Osteoblast (primary cell): ENCODE results near the gene EYA4. TPM values are rescaled to one million over a fixed set of nuclear protein-coding genes. Genes with fewer than 3 reads are reported as not detected.

Experiments
- DNase-seq: peaks from one replicate; pipeline ENCODE4 v3.0.0; 2011; ENCODE audit warnings: low spot score, mixed read lengths; ENCODE audit not compliant: insufficient read length; ENCODE audit errors: missing footprints
- H2AFZ ChIP-seq: 2 replicates; pipeline ENCODE4 v1.6.0; 2011; ENCODE audit warnings: mild to moderate bottlenecking, low read length
- H3K27ac ChIP-seq: 2 replicates; pipeline ENCODE4 v1.5.1; 2011; ENCODE audit warnings: mild to moderate bottlenecking, low read depth, low read length, moderate library complexity
- H3K27me3 ChIP-seq: 2 replicates; pipeline ENCODE4 v1.6.0; 2012; ENCODE audit warnings: mild to moderate bottlenecking, control low read depth, inconsistent platforms, low read length, moderate library complexity; ENCODE audit not compliant: insufficient read depth
- H3K36me3 ChIP-seq: 2 replicates; pipeline ENCODE4 v1.5.1; 2011; ENCODE audit warnings: mild to moderate bottlenecking, low read length, control low read depth, moderate library complexity; ENCODE audit not compliant: insufficient read depth
- H3K4me1 ChIP-seq: 2 replicates; pipeline ENCODE4 v1.5.1; 2011; ENCODE audit warnings: mild to moderate bottlenecking, low read length, control low read depth, moderate library complexity; ENCODE audit not compliant: insufficient read depth
- H3K4me2 ChIP-seq: 2 replicates; pipeline ENCODE4 v1.6.0; 2011; ENCODE audit warnings: mild to moderate bottlenecking, low read length; ENCODE audit not compliant: insufficient read depth
- H3K4me3 ChIP-seq: fragments of 200-600 bp; sonication (generic); 3 replicates; pipeline ENCODE4 v1.5.1; 2012; ENCODE audit warnings: mild to moderate bottlenecking, low read length, inconsistent platforms; ENCODE audit not compliant: insufficient read depth
- H3K79me2 ChIP-seq: 2 replicates; pipeline ENCODE4 v1.6.0; 2012; ENCODE audit warnings: mild to moderate bottlenecking, low read length, control low read depth, inconsistent platforms; ENCODE audit not compliant: insufficient read depth
- H3K9me3 ChIP-seq: 2 replicates; pipeline ENCODE4 v1.5.1; 2011; ENCODE audit warnings: low read depth, low read length, control low read depth
- H4K20me1 ChIP-seq: 2 replicates; pipeline ENCODE4 v1.6.0; 2012; ENCODE audit warnings: mild to moderate bottlenecking, low read length, control low read depth; ENCODE audit not compliant: insufficient read depth
- total RNA-seq: library from RNA; depleted of rRNA; stranded (reverse); fragments of >200 nt; gene quantifications from 2 replicates; pipeline ENCODE4 v1.2.3, GENCODE V29; 2012
- TF ChIP-seq, protein P1 (sequence below): IDR thresholded peaks from 2 replicates; pipeline ENCODE4 v1.5.1; 2011; ENCODE audit warnings: mild to moderate bottlenecking, low read depth, low read length, moderate library complexity; ENCODE audit errors: extremely low read depth

Gene EYA4
- total RNA-seq, 1 donor: 35.5 TPM

DNA sequence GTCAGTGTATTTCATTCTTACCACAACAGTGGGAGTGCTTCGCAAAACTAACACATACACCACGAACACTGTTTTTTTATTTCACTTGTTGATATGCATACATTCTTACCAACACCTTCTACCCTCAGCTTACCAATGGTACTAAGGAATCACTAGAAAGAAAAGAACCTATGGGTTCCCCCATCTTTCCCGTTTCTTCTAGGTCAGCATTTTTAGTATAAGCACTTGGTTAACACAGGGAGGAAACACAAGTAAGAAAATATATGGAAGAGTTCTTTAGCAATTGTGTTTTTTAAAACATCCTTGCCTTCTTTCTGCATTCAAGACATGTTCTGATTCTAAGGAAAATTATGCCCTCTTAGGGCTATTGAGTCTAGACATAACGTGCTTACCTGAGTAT lies 39.9 kb upstream of the EYA4 start:
- Histone ChIP-seq H3K4me3 (no peak overlapping the region), H3K79me2 (no peaks in the 10 kb centered on the region), H3K4me1 (peaks cover 9% of the 10 kb centered on the region), H2AFZ (no peak overlapping the region), H4K20me1 (no peaks in the 10 kb centered on the region), H3K27me3 (no peaks in the 10 kb centered on the region), H3K9me3 (no peaks in the 10 kb centered on the region), H3K27ac (no peak overlapping the region), H3K4me2 (no peak overlapping the region), H3K36me3 (no peaks in the 10 kb centered on the region)
- no peak for DNase-seq
- TF ChIP-seq, protein P1, sequence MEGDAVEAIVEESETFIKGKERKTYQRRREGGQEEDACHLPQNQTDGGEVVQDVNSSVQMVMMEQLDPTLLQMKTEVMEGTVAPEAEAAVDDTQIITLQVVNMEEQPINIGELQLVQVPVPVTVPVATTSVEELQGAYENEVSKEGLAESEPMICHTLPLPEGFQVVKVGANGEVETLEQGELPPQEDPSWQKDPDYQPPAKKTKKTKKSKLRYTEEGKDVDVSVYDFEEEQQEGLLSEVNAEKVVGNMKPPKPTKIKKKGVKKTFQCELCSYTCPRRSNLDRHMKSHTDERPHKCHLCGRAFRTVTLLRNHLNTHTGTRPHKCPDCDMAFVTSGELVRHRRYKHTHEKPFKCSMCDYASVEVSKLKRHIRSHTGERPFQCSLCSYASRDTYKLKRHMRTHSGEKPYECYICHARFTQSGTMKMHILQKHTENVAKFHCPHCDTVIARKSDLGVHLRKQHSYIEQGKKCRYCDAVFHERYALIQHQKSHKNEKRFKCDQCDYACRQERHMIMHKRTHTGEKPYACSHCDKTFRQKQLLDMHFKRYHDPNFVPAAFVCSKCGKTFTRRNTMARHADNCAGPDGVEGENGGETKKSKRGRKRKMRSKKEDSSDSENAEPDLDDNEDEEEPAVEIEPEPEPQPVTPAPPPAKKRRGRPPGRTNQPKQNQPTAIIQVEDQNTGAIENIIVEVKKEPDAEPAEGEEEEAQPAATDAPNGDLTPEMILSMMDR: no peak

DNA sequence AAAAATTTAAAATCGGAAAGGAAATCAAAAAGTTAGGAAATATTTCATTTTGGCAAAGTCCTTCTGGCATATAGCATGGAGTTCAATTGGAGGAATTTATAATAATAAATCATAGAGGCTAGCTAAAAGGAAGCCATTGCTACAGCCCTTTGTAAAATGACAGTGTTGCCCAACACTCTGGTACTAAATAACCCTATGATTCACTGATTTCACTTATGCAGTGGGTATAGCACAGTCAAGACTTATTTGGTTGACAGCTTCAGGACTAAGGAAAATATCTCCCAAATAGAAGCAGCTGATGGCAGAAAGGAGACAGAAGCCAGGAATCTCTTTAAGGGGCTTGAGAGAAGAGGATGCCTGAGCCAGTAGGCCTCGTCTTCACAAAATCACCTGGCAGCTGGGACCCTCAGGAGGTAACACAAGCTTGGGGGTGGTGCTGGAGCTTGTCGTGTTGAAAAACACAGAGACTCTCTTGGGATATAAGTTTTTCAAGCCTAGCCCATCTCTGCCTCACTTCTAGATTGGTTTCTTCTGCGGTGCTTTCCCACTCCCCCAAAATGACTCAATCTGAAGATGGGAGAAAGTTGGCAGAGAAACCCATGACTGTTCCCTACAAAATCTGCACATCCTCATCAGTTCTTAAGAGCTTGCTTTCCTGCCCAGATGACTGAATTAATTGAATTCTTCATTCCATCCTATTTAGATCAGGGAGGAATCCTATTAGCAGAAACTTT lies 38.4 kb upstream of the EYA4 start:
- Histone ChIP-seq H4K20me1 (no peaks in the 10 kb centered on the region), H3K9me3 (no peaks in the 10 kb centered on the region)

DNA sequence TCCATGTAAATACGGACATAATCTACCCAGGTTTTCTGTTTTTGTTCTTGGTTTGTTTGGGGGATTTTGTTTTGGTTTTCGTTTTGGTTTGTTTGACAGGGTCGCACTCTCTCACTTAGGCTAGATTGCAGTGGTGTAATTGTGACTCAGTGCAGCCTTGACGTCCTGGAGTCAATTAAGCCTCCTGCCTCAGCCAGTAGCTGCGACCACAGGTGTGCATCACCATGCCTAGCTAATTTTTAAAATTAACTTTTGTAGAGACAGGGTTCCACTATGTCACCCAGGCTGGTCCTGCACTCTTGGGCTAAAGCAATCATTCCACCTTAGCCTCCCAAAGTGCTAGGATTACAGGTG lies 37.8 kb upstream of the EYA4 start:
- DNase-seq: no peak
- Histone ChIP-seq H3K27me3 (no peaks in the 10 kb centered on the region), H2AFZ (no peak overlapping the region), H3K9me3 (no peaks in the 10 kb centered on the region), H3K27ac (no peak overlapping the region), H3K4me3 (no peak overlapping the region), H3K4me1 (peaks cover 9% of the 10 kb centered on the region), H4K20me1 (no peaks in the 10 kb centered on the region), H3K36me3 (no peaks in the 10 kb centered on the region), H3K79me2 (no peaks in the 10 kb centered on the region), H3K4me2 (peak overlapping the region; percentile 19)
- TF ChIP-seq, protein P1: no peak

More for the DNA sequence above, 38.4 kb upstream of the EYA4 start:
- Histone ChIP-seq H3K27ac (no peak overlapping the region), H2AFZ (no peak overlapping the region), H3K79me2 (no peaks in the 10 kb centered on the region), H3K27me3 (no peaks in the 10 kb centered on the region), H3K36me3 (no peaks in the 10 kb centered on the region), H3K4me2 (peak overlapping the region; percentile 19), H3K4me3 (no peak overlapping the region), H3K4me1 (peaks cover 9% of the 10 kb centered on the region)
- DNase-seq: peak; percentile 46
- TF ChIP-seq, protein P1: no peak

DNA sequence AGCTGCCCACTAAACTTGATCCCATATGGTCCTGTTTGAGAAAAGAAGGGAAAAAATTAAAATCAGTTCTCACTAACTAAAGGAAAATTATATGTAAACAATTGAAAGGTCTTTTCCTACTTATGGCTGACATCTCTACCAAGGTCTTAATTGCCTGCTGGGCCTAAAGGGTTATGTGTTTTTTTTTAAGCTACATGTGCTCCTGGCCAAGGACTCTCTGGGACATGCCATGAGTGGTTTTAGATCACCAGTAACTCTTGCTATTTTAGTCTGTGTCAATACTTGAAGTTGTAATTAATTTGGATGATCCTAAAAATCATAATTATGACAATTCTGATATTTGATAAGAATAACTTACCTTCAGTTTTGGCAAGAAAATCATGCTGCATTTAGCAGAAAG lies 35.9 kb upstream of the EYA4 start:
- TF ChIP-seq, protein P1: no peak
- H3K4me1 ChIP-seq: peaks cover 9% of the 10 kb centered on the region
- H3K4me3 ChIP-seq: no peak overlapping the region
- no peak overlapping the region for H2AFZ ChIP-seq
- H3K27ac ChIP-seq: no peak overlapping the region
- DNase-seq: peak; percentile 11
- no peaks in the 10 kb centered on the region for H3K27me3 ChIP-seq
- no peaks in the 10 kb centered on the region for H3K79me2 ChIP-seq
- H3K4me2 ChIP-seq: no peak overlapping the region
- no peaks in the 10 kb centered on the region for H3K36me3 ChIP-seq
- H3K9me3 ChIP-seq: no peaks in the 10 kb centered on the region
- H4K20me1 ChIP-seq: no peaks in the 10 kb centered on the region
